Cardiac muscle cell (in vitro differentiated cells and primary cell): ENCODE measurements around the gene MTMR3. TPM values are rescaled to one million over a fixed set of nuclear protein-coding genes. Genes with fewer than 3 reads are reported as not detected.

Experiments
- DNase-seq, 2 donors: peaks; one replicate each; pipeline versions ENCODE4 v3.0.0 to v3.0.0-alpha.2; 2010 to 2017; ENCODE audit warnings: low read depth in 1 of 2, low spot score in 1 of 2
- H3K27ac ChIP-seq: fragments of 200-600 bp; sonication (generic); 2 replicates; pipeline ENCODE4 v1.5.1; 2016
- H3K27me3 ChIP-seq: fragments of 200-600 bp; sonication (generic); 2 replicates; pipeline ENCODE4 v1.6.0; 2016; ENCODE audit warnings: control low read depth
- H3K36me3 ChIP-seq: fragments of 200-600 bp; sonication (generic); 2 replicates; pipeline ENCODE4 v1.5.1; 2016; ENCODE audit warnings: control low read depth
- H3K4me1 ChIP-seq: fragments of 200-600 bp; sonication (generic); 2 replicates; pipeline ENCODE4 v1.8.1; 2017; ENCODE audit warnings: low read depth, mild to moderate bottlenecking, mixed run types
- H3K4me3 ChIP-seq: fragments of 200-600 bp; sonication (generic); 2 replicates; pipeline ENCODE4 v1.5.1; 2016; ENCODE audit warnings: mild to moderate bottlenecking
- H3K9me3 ChIP-seq: fragments of 200-600 bp; sonication (generic); 2 replicates; pipeline ENCODE4 v1.5.1; 2017; ENCODE audit warnings: low read depth, mild to moderate bottlenecking, control low read depth
- polyA plus RNA-seq: library from polyadenylated mRNA; unstranded; fragments of >200 nt; fragmentation: Nextera tagmentation; extraction: Ambion mirVana; gene quantifications from 2 replicates; pipeline ENCODE4 v1.2.1, GENCODE V29; 2016
- total RNA-seq: library from RNA; depleted of rRNA; stranded (reverse); fragments of >200 nt; gene quantifications from 2 replicates; pipeline ENCODE4 v1.2.3, GENCODE V29; 2016
- TF ChIP-seq, protein P1 (sequence below): IDR thresholded peaks from 2 replicates; pipeline ENCODE4 v1.5.1; 2012; ENCODE audit warnings: low read depth, mild to moderate bottlenecking, low read length

The MTMR3 gene
- total and polyA plus RNA-seq, 2 experiments from 2014 or later = 10.1 to 22.0 TPM

DNA sequence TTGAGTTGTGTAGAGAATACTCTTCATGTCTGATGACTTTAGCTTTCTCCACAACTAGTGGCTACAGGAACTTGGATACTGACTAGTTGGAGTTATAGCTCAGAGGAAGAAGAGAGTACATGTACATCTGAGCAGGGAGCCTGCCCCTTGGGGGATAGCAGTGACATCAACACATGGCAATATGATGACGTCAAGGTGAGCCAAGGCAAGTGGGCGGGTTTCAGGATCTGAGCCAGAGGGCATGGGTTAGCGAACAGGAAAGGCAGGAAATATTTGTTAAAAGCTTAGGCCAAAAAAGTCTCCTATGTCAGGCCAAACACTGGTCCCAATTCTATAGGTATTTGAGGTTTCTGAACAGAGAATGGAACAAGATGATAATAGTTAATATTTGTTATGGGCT, 155.2 kb downstream of the MTMR3 start:
- DNase-seq = peak in 1 of 2 donors; percentile 84
- H3K4me3 ChIP-seq = no peak overlapping the region
- no peaks in the 10 kb centered on the region for H3K27me3 ChIP-seq
- H3K4me1 ChIP-seq = no peaks in the 10 kb centered on the region
- H3K9me3 ChIP-seq = no peaks in the 10 kb centered on the region
- no peaks in the 10 kb centered on the region for H3K36me3 ChIP-seq
- no peak overlapping the region for H3K27ac ChIP-seq
- TF ChIP-seq, protein P1, sequence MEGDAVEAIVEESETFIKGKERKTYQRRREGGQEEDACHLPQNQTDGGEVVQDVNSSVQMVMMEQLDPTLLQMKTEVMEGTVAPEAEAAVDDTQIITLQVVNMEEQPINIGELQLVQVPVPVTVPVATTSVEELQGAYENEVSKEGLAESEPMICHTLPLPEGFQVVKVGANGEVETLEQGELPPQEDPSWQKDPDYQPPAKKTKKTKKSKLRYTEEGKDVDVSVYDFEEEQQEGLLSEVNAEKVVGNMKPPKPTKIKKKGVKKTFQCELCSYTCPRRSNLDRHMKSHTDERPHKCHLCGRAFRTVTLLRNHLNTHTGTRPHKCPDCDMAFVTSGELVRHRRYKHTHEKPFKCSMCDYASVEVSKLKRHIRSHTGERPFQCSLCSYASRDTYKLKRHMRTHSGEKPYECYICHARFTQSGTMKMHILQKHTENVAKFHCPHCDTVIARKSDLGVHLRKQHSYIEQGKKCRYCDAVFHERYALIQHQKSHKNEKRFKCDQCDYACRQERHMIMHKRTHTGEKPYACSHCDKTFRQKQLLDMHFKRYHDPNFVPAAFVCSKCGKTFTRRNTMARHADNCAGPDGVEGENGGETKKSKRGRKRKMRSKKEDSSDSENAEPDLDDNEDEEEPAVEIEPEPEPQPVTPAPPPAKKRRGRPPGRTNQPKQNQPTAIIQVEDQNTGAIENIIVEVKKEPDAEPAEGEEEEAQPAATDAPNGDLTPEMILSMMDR = no peak

DNA sequence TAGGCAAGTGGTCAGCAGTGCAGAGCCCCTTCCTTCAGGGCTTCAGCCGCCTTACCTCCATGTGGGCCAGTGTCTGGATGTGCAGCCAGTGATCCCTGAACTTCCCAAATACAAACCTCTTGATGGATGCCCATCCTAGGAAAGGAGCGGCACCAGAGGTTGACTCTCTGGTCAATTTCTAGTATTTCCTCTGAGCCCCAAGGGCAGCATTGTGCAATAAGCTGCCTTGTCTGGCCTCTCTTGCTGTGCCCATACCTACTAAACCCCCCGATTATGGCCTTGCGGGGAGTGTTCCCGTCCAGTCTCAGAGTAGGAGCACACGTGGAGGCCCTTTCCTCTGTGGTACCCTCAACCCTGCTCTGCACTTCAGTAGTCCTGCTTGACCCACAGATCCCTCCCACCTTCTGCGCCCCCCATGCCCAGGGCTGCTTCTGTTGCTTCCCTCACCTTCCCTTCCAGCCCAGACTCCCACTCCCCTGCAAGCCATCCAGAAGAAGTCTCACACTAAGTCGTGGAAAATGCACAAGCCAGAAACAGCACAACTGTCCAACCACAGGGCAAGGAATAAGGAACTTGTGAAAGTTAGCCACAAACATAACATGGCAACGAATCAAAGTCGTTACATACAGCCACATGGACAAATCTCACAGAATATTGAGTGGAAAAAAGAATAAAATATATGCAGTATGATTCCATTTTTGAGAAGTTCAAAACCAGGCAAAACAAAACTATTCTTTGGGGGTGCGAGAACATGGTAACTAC, 157.7 kb downstream of the MTMR3 start:
- no peaks in the 10 kb centered on the region for H3K27me3 ChIP-seq
- TF ChIP-seq, protein P1 = no peak
- no peak for DNase-seq
- no peak overlapping the region for H3K4me3 ChIP-seq
- H3K9me3 ChIP-seq = no peaks in the 10 kb centered on the region
- no peak overlapping the region for H3K27ac ChIP-seq
- H3K4me1 ChIP-seq = no peaks in the 10 kb centered on the region
- no peaks in the 10 kb centered on the region for H3K36me3 ChIP-seq

DNA sequence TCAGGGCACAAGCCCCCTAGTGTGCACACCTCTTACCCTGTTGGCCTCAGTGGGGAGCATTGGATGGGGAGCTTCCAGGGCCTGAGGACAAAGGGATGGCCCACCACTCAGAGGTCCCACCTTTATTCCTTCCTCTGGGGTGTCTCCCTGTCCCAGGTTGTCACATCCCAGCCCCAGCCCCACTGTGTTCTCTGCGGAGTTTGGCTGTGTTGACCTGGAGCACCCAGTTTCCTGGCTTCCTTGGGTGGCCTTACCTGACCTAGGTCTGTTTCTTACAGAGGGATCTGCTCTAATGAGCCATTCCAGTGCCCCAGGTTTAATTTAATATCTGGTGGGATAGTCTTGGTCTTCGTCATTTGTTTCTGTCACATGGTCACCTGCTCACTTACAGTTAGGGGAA, 158.5 kb downstream of the MTMR3 start:
- no peaks in the 10 kb centered on the region for H3K36me3 ChIP-seq
- no peak overlapping the region for H3K27ac ChIP-seq
- no peak overlapping the region for H3K4me3 ChIP-seq
- TF ChIP-seq, protein P1 = no peak
- no peak for DNase-seq
- no peaks in the 10 kb centered on the region for H3K9me3 ChIP-seq
- no peaks in the 10 kb centered on the region for H3K27me3 ChIP-seq
- no peaks in the 10 kb centered on the region for H3K4me1 ChIP-seq

- Histone ChIP-seq H3K9me3 (no peaks in the 10 kb centered on the region), H3K27ac (no peak overlapping the region), H3K4me3 (no peak overlapping the region), H3K36me3 (no peaks in the 10 kb centered on the region), H3K4me1 (no peaks in the 10 kb centered on the region), H3K27me3 (no peaks in the 10 kb centered on the region)
- TF ChIP-seq, protein P1 = no peak
- no peak for DNase-seq
Measured at GRCh38 chr22:30041881-30042280, 158.9 kb downstream of the MTMR3 start.

DNA sequence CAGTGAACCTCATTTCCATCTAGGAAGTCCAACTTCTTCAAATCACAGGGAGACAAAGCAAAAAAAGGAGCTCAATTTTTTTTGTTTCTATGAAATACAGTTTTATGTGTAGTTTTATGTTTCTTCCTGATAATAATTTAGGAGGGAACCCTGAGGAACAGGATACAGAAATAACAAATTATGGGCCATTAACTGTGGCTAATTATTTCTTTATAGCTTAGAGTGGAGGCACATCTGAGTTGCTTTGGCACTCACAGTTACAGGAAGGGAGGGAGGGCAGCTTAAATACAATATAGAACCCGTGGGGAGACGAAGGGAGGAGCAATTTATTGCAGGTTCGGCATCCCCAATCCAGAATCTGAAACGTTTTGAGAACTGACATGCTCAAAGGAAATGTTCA, 160.2 kb downstream of the MTMR3 start:
- Histone ChIP-seq H3K36me3 (no peaks in the 10 kb centered on the region), H3K27me3 (no peaks in the 10 kb centered on the region), H3K4me3 (no peak overlapping the region), H3K4me1 (no peaks in the 10 kb centered on the region), H3K9me3 (no peaks in the 10 kb centered on the region), H3K27ac (no peak overlapping the region)
- DNase-seq = no peak
- TF ChIP-seq, protein P1 = no peak
